ENCODE results near the gene LCE3C. TPM values are rescaled to one million over a fixed set of nuclear protein-coding genes. Genes with fewer than 3 reads are reported as not detected.

Gene LCE3C
- polyA plus RNA-seq, 1 donor: not detected

Other genes starting within 250 kb of the LCE3C start
- 0.06 TPM for gene FLG2, start 240.2 kb upstream of the LCE3C start, polyA plus RNA-seq (ENCODE audit: insufficient read length)
- gene CRNN, start 186.0 kb upstream of the LCE3C start, polyA plus RNA-seq (ENCODE audit: insufficient read length): not detected
- not detected for gene LCE5A, start 89.4 kb upstream of the LCE3C start, polyA plus RNA-seq (ENCODE audit: insufficient read length)
- gene CRCT1, start 85.8 kb upstream of the LCE3C start, polyA plus RNA-seq (ENCODE audit: insufficient read length): not detected
- not detected for gene LCE3E, start 33.5 kb upstream of the LCE3C start, polyA plus RNA-seq (ENCODE audit: insufficient read length)
- not detected for gene LCE3D, start 19.7 kb upstream of the LCE3C start, polyA plus RNA-seq (ENCODE audit: insufficient read length)
- gene LCE3B, start 13.6 kb downstream of the LCE3C start, polyA plus RNA-seq (ENCODE audit: insufficient read length): not detected
- not detected for gene LCE3A, start 22.9 kb downstream of the LCE3C start, polyA plus RNA-seq (ENCODE audit: insufficient read length)
- gene LCE2D, start 63.1 kb downstream of the LCE3C start, polyA plus RNA-seq (ENCODE audit: insufficient read length): not detected
- gene LCE2C, start 75.0 kb downstream of the LCE3C start, polyA plus RNA-seq (ENCODE audit: insufficient read length): not detected
- gene LCE2B, start 85.9 kb downstream of the LCE3C start, polyA plus RNA-seq (ENCODE audit: insufficient read length): not detected
- not detected for gene LCE2A, start 98.1 kb downstream of the LCE3C start, polyA plus RNA-seq (ENCODE audit: insufficient read length)
- gene LCE4A, start 107.9 kb downstream of the LCE3C start, polyA plus RNA-seq (ENCODE audit: insufficient read length): not detected
- gene KPRP, start 157.8 kb downstream of the LCE3C start, polyA plus RNA-seq (ENCODE audit: insufficient read length): not detected
- gene LCE1F, start 174.9 kb downstream of the LCE3C start, polyA plus RNA-seq (ENCODE audit: insufficient read length): not detected
- not detected for gene LCE1E, start 186.0 kb downstream of the LCE3C start, polyA plus RNA-seq (ENCODE audit: insufficient read length)
- not detected for gene LCE1D, start 196.5 kb downstream of the LCE3C start, polyA plus RNA-seq (ENCODE audit: insufficient read length)
- not detected for gene LCE1C, start 206.4 kb downstream of the LCE3C start, polyA plus RNA-seq (ENCODE audit: insufficient read length)
- gene LCE1B, start 211.7 kb downstream of the LCE3C start, polyA plus RNA-seq (ENCODE audit: insufficient read length): not detected
- gene LCE1A, start 227.2 kb downstream of the LCE3C start, polyA plus RNA-seq (ENCODE audit: insufficient read length): not detected
- not detected for gene LCE6A, start 242.6 kb downstream of the LCE3C start, polyA plus RNA-seq (ENCODE audit: insufficient read length)